SK-N-SH treated with all-trans-retinoic acid at 6 μM for 48 hours (cell line): ENCODE measurements around the gene CSNK1D.

Experiments
- ATAC-seq: fragments of 200-7000 bp; cut with Tn5 transposase; 3 replicates; pipeline ENCODE4 v1.9.1; 2020; ENCODE audit warnings: mild to moderate bottlenecking, moderate library complexity
- ARNTL ChIP-seq: fragments of 450-650 bp; formaldehyde crosslinking; IDR thresholded peaks from 2 replicates; pipeline ENCODE4 v1.5.0; 2020; ENCODE audit warnings: low read depth, mild to moderate bottlenecking, moderate library complexity, borderline replicate concordance
- BACH2 ChIP-seq: fragments of 250-450 bp; sonication (Bioruptor Pico); IDR thresholded peaks from 2 replicates; pipeline ENCODE4 v1.9.0; 2021; ENCODE audit warnings: mild to moderate bottlenecking, borderline replicate concordance
- CSRNP3 ChIP-seq: fragments of 250-450 bp; sonication (Bioruptor Pico); IDR thresholded peaks from 2 replicates; pipeline ENCODE4 v1.5.1; 2021; ENCODE audit warnings: mild to moderate bottlenecking, moderate library complexity
- ESRRG ChIP-seq: fragments of 250-450 bp; sonication (Bioruptor Pico); IDR thresholded peaks from 2 replicates; pipeline ENCODE4 v1.6.1; 2021; ENCODE audit warnings: mild to moderate bottlenecking
- ISL1 ChIP-seq: fragments of 250-450 bp; sonication (Bioruptor Pico); IDR thresholded peaks from 2 replicates; pipeline ENCODE4 v2.1.2; 2022; ENCODE audit warnings: mild to moderate bottlenecking, moderate library complexity
- OSR1 ChIP-seq: fragments of 250-450 bp; sonication (Bioruptor Pico); IDR thresholded peaks from 2 replicates; pipeline ENCODE4 v1.8.0; 2022; ENCODE audit warnings: moderate library complexity, mild to moderate bottlenecking, inconsistent platforms
- PPARA ChIP-seq: fragments of 250-450 bp; sonication (Bioruptor Pico); IDR thresholded peaks from 2 replicates; pipeline ENCODE4 v1.5.0; 2020; ENCODE audit warnings: mild to moderate bottlenecking, borderline replicate concordance
- RARB ChIP-seq: fragments of 250-450 bp; sonication (Bioruptor Pico); IDR thresholded peaks from 2 replicates; pipeline ENCODE4 v1.8.0; 2021; ENCODE audit warnings: mild to moderate bottlenecking, moderate library complexity
- SNAI2 ChIP-seq: fragments of 250-450 bp; sonication (Bioruptor Pico); IDR thresholded peaks from 2 replicates; pipeline ENCODE4 v1.5.0; 2020; ENCODE audit warnings: mild to moderate bottlenecking, moderate library complexity
- TCF4 ChIP-seq: fragments of 250-450 bp; sonication (Bioruptor Pico); IDR thresholded peaks from 2 replicates; pipeline ENCODE4 v1.8.0; 2021; ENCODE audit warnings: mild to moderate bottlenecking, moderate library complexity, borderline replicate concordance
- TOX ChIP-seq: fragments of 250-450 bp; sonication (Bioruptor Pico); IDR thresholded peaks from 2 replicates; pipeline ENCODE4 v1.8.0; 2021; ENCODE audit warnings: mild to moderate bottlenecking, moderate library complexity, borderline replicate concordance
- ZC3H10 ChIP-seq: fragments of 250-450 bp; sonication (Bioruptor Pico); IDR thresholded peaks from 2 replicates; pipeline ENCODE4 v1.5.1; 2021; ENCODE audit warnings: mild to moderate bottlenecking, moderate library complexity
- ZFP3 ChIP-seq: fragments of 250-450 bp; sonication (Bioruptor Pico); IDR thresholded peaks from 2 replicates; pipeline ENCODE4 v1.5.0; 2020; ENCODE audit warnings: mild to moderate bottlenecking, moderate library complexity
- ZFP30 ChIP-seq: fragments of 450-650 bp; formaldehyde crosslinking; IDR thresholded peaks from 2 replicates; pipeline ENCODE4 v1.5.0; 2022; ENCODE audit warnings: mild to moderate bottlenecking, moderate library complexity
- ZNF565 ChIP-seq: fragments of 450-650 bp; formaldehyde crosslinking; conservative IDR thresholded peaks from 2 replicates; pipeline ENCODE4 v1.5.0; 2020; ENCODE audit warnings: low read depth, mild to moderate bottlenecking, moderate library complexity
- ZNF70 ChIP-seq: fragments of 450-650 bp; formaldehyde crosslinking; IDR thresholded peaks from 2 replicates; pipeline ENCODE4 v1.5.0; 2020; ENCODE audit warnings: mild to moderate bottlenecking, moderate library complexity
- TF ChIP-seq, protein P1 (sequence below): fragments of 250-450 bp; sonication (Bioruptor Pico); IDR thresholded peaks from 2 replicates; pipeline ENCODE4 v1.5.1; 2020; ENCODE audit warnings: low read depth, mild to moderate bottlenecking, moderate library complexity
- TF ChIP-seq, protein P2 (sequence below): fragments of 250-450 bp; sonication (Bioruptor Pico); IDR thresholded peaks from 2 replicates; pipeline ENCODE4 v1.8.0; 2021; ENCODE audit warnings: low read depth, mild to moderate bottlenecking, moderate library complexity, borderline replicate concordance
- TF ChIP-seq, protein P3 (sequence below): fragments of 250-450 bp; sonication (Bioruptor Pico); IDR thresholded peaks from 2 replicates; pipeline ENCODE4 v1.5.0; 2020; ENCODE audit warnings: mild to moderate bottlenecking, moderate library complexity
- TF ChIP-seq, protein P4 (sequence below): fragments of 250-450 bp; sonication (Bioruptor Pico); IDR thresholded peaks from 2 replicates; pipeline ENCODE4 v1.8.0; 2020; ENCODE audit warnings: mild to moderate bottlenecking, moderate library complexity, borderline replicate concordance

The CSNK1D gene

GRCh38 chr17:82204831-82205719 is 68.4 kb downstream of the CSNK1D start:
- TF ChIP-seq ESRRG (no peak), OSR1 (no peak), ZC3H10 (no peak)
- peak; percentile 89 for ATAC-seq

GRCh38 chr17:82203920-82204319 is 69.6 kb downstream of the CSNK1D start:
- no peak for ATAC-seq
- TF ChIP-seq ZNF70 (CRISPR knock-in tag): peak; percentile 52; the same call in 1 of the 2 replicates
- TF ChIP-seq, protein P1, sequence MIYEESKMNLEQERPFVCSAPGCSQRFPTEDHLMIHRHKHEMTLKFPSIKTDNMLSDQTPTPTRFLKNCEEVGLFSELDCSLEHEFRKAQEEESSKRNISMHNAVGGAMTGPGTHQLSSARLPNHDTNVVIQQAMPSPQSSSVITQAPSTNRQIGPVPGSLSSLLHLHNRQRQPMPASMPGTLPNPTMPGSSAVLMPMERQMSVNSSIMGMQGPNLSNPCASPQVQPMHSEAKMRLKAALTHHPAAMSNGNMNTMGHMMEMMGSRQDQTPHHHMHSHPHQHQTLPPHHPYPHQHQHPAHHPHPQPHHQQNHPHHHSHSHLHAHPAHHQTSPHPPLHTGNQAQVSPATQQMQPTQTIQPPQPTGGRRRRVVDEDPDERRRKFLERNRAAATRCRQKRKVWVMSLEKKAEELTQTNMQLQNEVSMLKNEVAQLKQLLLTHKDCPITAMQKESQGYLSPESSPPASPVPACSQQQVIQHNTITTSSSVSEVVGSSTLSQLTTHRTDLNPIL (CRISPR knock-in tag): no peak
- no peak for TF ChIP-seq ZFP3 (CRISPR knock-in tag)

DNA sequence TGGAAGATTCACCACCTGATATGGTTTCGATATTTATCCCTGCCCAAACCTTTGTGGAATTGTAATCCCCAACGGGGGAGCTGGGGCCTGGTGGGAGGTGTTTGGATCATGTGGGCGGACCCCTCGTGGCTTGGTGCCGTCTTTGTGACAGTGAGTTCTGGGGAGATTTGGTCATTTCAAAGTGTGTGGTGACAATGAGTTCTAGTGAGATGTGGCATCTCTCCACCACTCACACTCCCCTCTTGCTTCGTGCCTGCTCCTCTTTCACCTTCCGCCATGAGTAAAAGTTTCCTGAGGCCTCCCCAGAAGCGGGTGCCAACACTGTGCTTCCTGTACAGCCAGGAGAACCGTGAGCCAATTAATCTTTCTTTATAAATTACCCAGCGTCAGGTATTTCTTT is 70.5 kb downstream of the CSNK1D start:
- TF ChIP-seq, protein P2, sequence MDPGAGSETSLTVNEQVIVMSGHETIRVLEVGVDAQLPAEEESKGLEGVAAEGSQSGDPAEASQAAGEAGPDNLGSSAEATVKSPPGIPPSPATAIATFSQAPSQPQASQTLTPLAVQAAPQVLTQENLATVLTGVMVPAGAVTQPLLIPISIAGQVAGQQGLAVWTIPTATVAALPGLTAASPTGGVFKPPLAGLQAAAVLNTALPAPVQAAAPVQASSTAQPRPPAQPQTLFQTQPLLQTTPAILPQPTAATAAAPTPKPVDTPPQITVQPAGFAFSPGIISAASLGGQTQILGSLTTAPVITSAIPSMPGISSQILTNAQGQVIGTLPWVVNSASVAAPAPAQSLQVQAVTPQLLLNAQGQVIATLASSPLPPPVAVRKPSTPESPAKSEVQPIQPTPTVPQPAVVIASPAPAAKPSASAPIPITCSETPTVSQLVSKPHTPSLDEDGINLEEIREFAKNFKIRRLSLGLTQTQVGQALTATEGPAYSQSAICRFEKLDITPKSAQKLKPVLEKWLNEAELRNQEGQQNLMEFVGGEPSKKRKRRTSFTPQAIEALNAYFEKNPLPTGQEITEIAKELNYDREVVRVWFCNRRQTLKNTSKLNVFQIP (CRISPR knock-in tag): no peak
- TF ChIP-seq TOX (CRISPR knock-in tag) (no peak), RARB (CRISPR knock-in tag) (no peak), ISL1 (CRISPR knock-in tag) (no peak), ZNF565 (CRISPR knock-in tag) (no peak), ZFP3 (CRISPR knock-in tag) (no peak), ZFP30 (CRISPR knock-in tag) (no peak), SNAI2 (CRISPR knock-in tag) (no peak), BACH2 (no peak)
- TF ChIP-seq, protein P3, sequence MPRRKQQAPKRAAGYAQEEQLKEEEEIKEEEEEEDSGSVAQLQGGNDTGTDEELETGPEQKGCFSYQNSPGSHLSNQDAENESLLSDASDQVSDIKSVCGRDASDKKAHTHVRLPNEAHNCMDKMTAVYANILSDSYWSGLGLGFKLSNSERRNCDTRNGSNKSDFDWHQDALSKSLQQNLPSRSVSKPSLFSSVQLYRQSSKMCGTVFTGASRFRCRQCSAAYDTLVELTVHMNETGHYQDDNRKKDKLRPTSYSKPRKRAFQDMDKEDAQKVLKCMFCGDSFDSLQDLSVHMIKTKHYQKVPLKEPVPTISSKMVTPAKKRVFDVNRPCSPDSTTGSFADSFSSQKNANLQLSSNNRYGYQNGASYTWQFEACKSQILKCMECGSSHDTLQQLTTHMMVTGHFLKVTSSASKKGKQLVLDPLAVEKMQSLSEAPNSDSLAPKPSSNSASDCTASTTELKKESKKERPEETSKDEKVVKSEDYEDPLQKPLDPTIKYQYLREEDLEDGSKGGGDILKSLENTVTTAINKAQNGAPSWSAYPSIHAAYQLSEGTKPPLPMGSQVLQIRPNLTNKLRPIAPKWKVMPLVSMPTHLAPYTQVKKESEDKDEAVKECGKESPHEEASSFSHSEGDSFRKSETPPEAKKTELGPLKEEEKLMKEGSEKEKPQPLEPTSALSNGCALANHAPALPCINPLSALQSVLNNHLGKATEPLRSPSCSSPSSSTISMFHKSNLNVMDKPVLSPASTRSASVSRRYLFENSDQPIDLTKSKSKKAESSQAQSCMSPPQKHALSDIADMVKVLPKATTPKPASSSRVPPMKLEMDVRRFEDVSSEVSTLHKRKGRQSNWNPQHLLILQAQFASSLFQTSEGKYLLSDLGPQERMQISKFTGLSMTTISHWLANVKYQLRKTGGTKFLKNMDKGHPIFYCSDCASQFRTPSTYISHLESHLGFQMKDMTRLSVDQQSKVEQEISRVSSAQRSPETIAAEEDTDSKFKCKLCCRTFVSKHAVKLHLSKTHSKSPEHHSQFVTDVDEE (CRISPR knock-in tag): no peak
- TF ChIP-seq, protein P1 (CRISPR knock-in tag): no peak
- TF ChIP-seq, all 23 proteins: peak for 0
- ATAC-seq: no peak

DNA sequence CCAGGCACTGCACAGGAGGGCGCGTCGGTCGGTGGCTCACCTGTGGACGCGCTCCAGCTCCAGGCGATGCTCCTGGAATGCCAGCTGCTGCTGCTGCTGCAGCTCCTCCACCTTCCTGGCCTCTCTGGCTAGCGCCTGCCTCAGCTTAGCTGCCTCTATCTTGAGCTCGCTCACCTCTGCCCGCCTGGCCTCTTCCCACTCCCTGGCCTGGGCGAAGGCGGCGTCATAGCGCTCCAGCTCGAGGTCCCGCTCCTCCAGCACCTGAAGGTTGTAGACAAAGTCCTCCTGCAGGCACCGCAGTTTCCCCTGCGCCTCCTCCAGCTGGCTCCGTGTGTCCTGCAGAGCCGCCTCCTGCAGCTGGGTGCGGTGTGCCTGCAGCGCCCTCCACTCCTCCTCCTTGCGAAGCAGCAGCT is 72.0 kb downstream of the CSNK1D start:
- no peak for ATAC-seq
- TF ChIP-seq TOX (CRISPR knock-in tag) (no peak), TCF4 (no peak), SNAI2 (CRISPR knock-in tag) (no peak), ZFP3 (CRISPR knock-in tag) (no peak), ZC3H10 (no peak), RARB (CRISPR knock-in tag) (no peak), ARNTL (CRISPR knock-in tag) (no peak), ZNF70 (CRISPR knock-in tag) (no peak), ZNF565 (CRISPR knock-in tag) (no peak), ISL1 (CRISPR knock-in tag) (no peak), CSRNP3 (no peak), OSR1 (no peak), PPARA (CRISPR knock-in tag) (no peak)
- TF ChIP-seq, protein P2 (CRISPR knock-in tag): no peak
- TF ChIP-seq, protein P1 (CRISPR knock-in tag): no peak
- TF ChIP-seq, protein P4, sequence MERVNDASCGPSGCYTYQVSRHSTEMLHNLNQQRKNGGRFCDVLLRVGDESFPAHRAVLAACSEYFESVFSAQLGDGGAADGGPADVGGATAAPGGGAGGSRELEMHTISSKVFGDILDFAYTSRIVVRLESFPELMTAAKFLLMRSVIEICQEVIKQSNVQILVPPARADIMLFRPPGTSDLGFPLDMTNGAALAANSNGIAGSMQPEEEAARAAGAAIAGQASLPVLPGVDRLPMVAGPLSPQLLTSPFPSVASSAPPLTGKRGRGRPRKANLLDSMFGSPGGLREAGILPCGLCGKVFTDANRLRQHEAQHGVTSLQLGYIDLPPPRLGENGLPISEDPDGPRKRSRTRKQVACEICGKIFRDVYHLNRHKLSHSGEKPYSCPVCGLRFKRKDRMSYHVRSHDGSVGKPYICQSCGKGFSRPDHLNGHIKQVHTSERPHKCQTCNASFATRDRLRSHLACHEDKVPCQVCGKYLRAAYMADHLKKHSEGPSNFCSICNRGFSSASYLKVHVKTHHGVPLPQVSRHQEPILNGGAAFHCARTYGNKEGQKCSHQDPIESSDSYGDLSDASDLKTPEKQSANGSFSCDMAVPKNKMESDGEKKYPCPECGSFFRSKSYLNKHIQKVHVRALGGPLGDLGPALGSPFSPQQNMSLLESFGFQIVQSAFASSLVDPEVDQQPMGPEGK (CRISPR knock-in tag): no peak
